ENCODE data around the gene SETD2.

Gene SETD2

GRCh38 chr3:46996689-46997452 is 167.0 kb downstream of the SETD2 start:
- H3K4me3 ChIP-seq (ENCODE audit: low read depth, low read length), result no peak overlapping the region
- no peak for DNase-seq
- no peak overlapping the region for H2AK5ac ChIP-seq (ENCODE audit: low read length)
- no peak overlapping the region for H2BK12ac ChIP-seq (ENCODE audit: low read length)
- no peak overlapping the region for H3K27ac ChIP-seq (ENCODE audit: low read depth, low read length)
- H3K23ac ChIP-seq (ENCODE audit: low read length), result no peak overlapping the region
- no peak overlapping the region for H2BK5ac ChIP-seq (ENCODE audit: low read depth, low read length, poor library complexity)
- no peak overlapping the region for H2BK120ac ChIP-seq (ENCODE audit: insufficient read depth, low read length, poor library complexity)
- no CpG with 5 or more reads among the region's 12 CpGs for WGBS (ENCODE audit: extremely low coverage, insufficient coverage, insufficient read length)
- H3K14ac ChIP-seq (ENCODE audit: low read length), result no peak overlapping the region
- H3K79me1 ChIP-seq (ENCODE audit: low read length), result no peaks in the 10 kb centered on the region
- H2AFZ ChIP-seq (ENCODE audit: insufficient read depth, low read length, poor library complexity), result no peak overlapping the region
- no peaks in the 10 kb centered on the region for H3K79me2 ChIP-seq (ENCODE audit: control insufficient read depth, insufficient read depth, low read length, poor library complexity)
- H4K91ac ChIP-seq (ENCODE audit: low read depth, low read length), result no peak overlapping the region
- no peak overlapping the region for H3K9ac ChIP-seq (ENCODE audit: low read length)
- peaks cover 42 to 46% of the 10 kb centered on the region in 2 experiments for H3K36me3 ChIP-seq (ENCODE audit: control insufficient read depth in 1 of 2, insufficient read depth in 2 of 2, low read length in 2 of 2)
- no peaks in the 10 kb centered on the region for H3K27me3 ChIP-seq (ENCODE audit: insufficient read depth, low read length)
- peaks cover 0 to 2% of the 10 kb centered on the region in 2 experiments for H3K4me1 ChIP-seq (ENCODE audit: control insufficient read depth in 1 of 2, insufficient read depth in 2 of 2, low read length in 2 of 2)
- no peak overlapping the region for H3K4me2 ChIP-seq (ENCODE audit: low read length)
- H3K9me3 ChIP-seq (ENCODE audit: insufficient read depth, low read depth, low read length), result peaks cover 5% of the 10 kb centered on the region
- H4K12ac ChIP-seq (ENCODE audit: low read depth, low read length), result no peak overlapping the region
- no peak overlapping the region for H4K8ac ChIP-seq (ENCODE audit: low read depth, low read length)
- H3K4ac ChIP-seq (ENCODE audit: low read depth, low read length), result no peak overlapping the region
- no peak overlapping the region for H3K18ac ChIP-seq (ENCODE audit: low read length)

GRCh38 chr3:46995901-46996562 is 167.9 kb downstream of the SETD2 start:
- Histone ChIP-seq H3K79me1 (ENCODE audit: low read length) (no peaks in the 10 kb centered on the region), H2AK5ac (ENCODE audit: low read length) (no peak overlapping the region), H3K4ac (ENCODE audit: low read depth, low read length) (no peak overlapping the region), H2BK12ac (ENCODE audit: low read length) (no peak overlapping the region), H3K4me1 (ENCODE audit: control insufficient read depth in 1 of 2, insufficient read depth in 2 of 2, low read length in 2 of 2) (peaks cover 0 to 2% of the 10 kb centered on the region in 2 experiments), H3K36me3 (ENCODE audit: control insufficient read depth in 1 of 2, insufficient read depth in 2 of 2, low read length in 2 of 2) (peaks cover 43 to 46% of the 10 kb centered on the region in 2 experiments), H3K14ac (ENCODE audit: low read length) (no peak overlapping the region), H4K8ac (ENCODE audit: low read depth, low read length) (no peak overlapping the region), H3K9ac (ENCODE audit: low read length) (no peak overlapping the region), H3K23ac (ENCODE audit: low read length) (no peak overlapping the region), H3K4me3 (ENCODE audit: low read depth, low read length) (no peak overlapping the region), H3K4me2 (ENCODE audit: low read length) (no peak overlapping the region), H2BK120ac (ENCODE audit: insufficient read depth, low read length, poor library complexity) (no peak overlapping the region), H3K79me2 (ENCODE audit: control insufficient read depth, insufficient read depth, low read length, poor library complexity) (no peaks in the 10 kb centered on the region), H2BK5ac (ENCODE audit: low read depth, low read length, poor library complexity) (no peak overlapping the region), H3K18ac (ENCODE audit: low read length) (no peak overlapping the region), H3K9me3 (ENCODE audit: insufficient read depth, low read depth, low read length) (peaks cover 5% of the 10 kb centered on the region), H2AFZ (ENCODE audit: insufficient read depth, low read length, poor library complexity) (no peak overlapping the region), H4K91ac (ENCODE audit: low read depth, low read length) (no peak overlapping the region), H3K27ac (ENCODE audit: low read depth, low read length) (no peak overlapping the region), H4K12ac (ENCODE audit: low read depth, low read length) (no peak overlapping the region), H3K27me3 (ENCODE audit: insufficient read depth, low read length) (no peaks in the 10 kb centered on the region)
- no peak for DNase-seq
- WGBS (ENCODE audit: extremely low coverage, insufficient coverage, insufficient read length), result no CpG with 5 or more reads among the region's 22 CpGs

- Histone ChIP-seq H3K23ac (ENCODE audit: low read length) (no peak overlapping the region), H3K27ac (ENCODE audit: low read depth, low read length) (no peak overlapping the region), H3K18ac (ENCODE audit: low read length) (no peak overlapping the region), H3K27me3 (ENCODE audit: insufficient read depth, low read length) (no peaks in the 10 kb centered on the region), H3K9me3 (ENCODE audit: insufficient read depth, low read depth, low read length) (peaks cover 2% of the 10 kb centered on the region), H2AFZ (ENCODE audit: insufficient read depth, low read length, poor library complexity) (no peak overlapping the region), H2BK12ac (ENCODE audit: low read length) (no peak overlapping the region), H3K14ac (ENCODE audit: low read length) (no peak overlapping the region), H2AK5ac (ENCODE audit: low read length) (no peak overlapping the region), H2BK120ac (ENCODE audit: insufficient read depth, low read length, poor library complexity) (no peak overlapping the region), H3K9ac (ENCODE audit: low read length) (no peak overlapping the region), H2BK5ac (ENCODE audit: low read depth, low read length, poor library complexity) (no peak overlapping the region), H3K4me2 (ENCODE audit: low read length) (no peak overlapping the region), H3K36me3 (ENCODE audit: control insufficient read depth in 1 of 2, insufficient read depth in 2 of 2, low read length in 2 of 2) (peaks cover 38 to 39% of the 10 kb centered on the region in 2 experiments), H3K4me3 (ENCODE audit: low read depth, low read length) (no peak overlapping the region), H3K4ac (ENCODE audit: low read depth, low read length) (no peak overlapping the region), H4K8ac (ENCODE audit: low read depth, low read length) (no peak overlapping the region), H4K91ac (ENCODE audit: low read depth, low read length) (no peak overlapping the region), H4K12ac (ENCODE audit: low read depth, low read length) (no peak overlapping the region), H3K4me1 (ENCODE audit: control insufficient read depth in 1 of 2, insufficient read depth in 2 of 2, low read length in 2 of 2) (peaks cover 0 to 2% of the 10 kb centered on the region in 2 experiments), H3K79me1 (ENCODE audit: low read length) (no peaks in the 10 kb centered on the region), H3K79me2 (ENCODE audit: control insufficient read depth, insufficient read depth, low read length, poor library complexity) (no peaks in the 10 kb centered on the region)
- no peak for DNase-seq
- no CpG with 5 or more reads among the region's 29 CpGs for WGBS (ENCODE audit: extremely low coverage, insufficient coverage, insufficient read length)
Measured at GRCh38 chr3:46994801-46995731, 168.8 kb downstream of the SETD2 start.

GRCh38 chr3:46993986-46994385 is 169.9 kb downstream of the SETD2 start:
- WGBS (ENCODE audit: extremely low coverage, insufficient coverage, insufficient read length), result no CpG with 5 or more reads among the region's 7 CpGs
- Histone ChIP-seq H2AFZ (ENCODE audit: insufficient read depth, low read length, poor library complexity) (no peak overlapping the region), H3K18ac (ENCODE audit: low read length) (no peak overlapping the region), H3K27ac (ENCODE audit: low read depth, low read length) (no peak overlapping the region), H3K9ac (ENCODE audit: low read length) (no peak overlapping the region), H3K36me3 (ENCODE audit: control insufficient read depth in 1 of 2, insufficient read depth in 2 of 2, low read length in 2 of 2) (peaks cover 30 to 35% of the 10 kb centered on the region in 2 experiments), H3K4me3 (ENCODE audit: low read depth, low read length) (no peak overlapping the region), H3K4me1 (ENCODE audit: control insufficient read depth in 1 of 2, insufficient read depth in 2 of 2, low read length in 2 of 2) (peaks cover 0 to 2% of the 10 kb centered on the region in 2 experiments), H3K27me3 (ENCODE audit: insufficient read depth, low read length) (no peaks in the 10 kb centered on the region), H4K8ac (ENCODE audit: low read depth, low read length) (no peak overlapping the region), H3K14ac (ENCODE audit: low read length) (no peak overlapping the region), H3K4ac (ENCODE audit: low read depth, low read length) (no peak overlapping the region), H3K4me2 (ENCODE audit: low read length) (no peak overlapping the region), H3K79me2 (ENCODE audit: control insufficient read depth, insufficient read depth, low read length, poor library complexity) (no peaks in the 10 kb centered on the region), H3K9me3 (ENCODE audit: insufficient read depth, low read depth, low read length) (peaks cover 2% of the 10 kb centered on the region), H2BK12ac (ENCODE audit: low read length) (no peak overlapping the region), H2BK120ac (ENCODE audit: insufficient read depth, low read length, poor library complexity) (no peak overlapping the region), H4K12ac (ENCODE audit: low read depth, low read length) (no peak overlapping the region), H2BK5ac (ENCODE audit: low read depth, low read length, poor library complexity) (no peak overlapping the region), H4K91ac (ENCODE audit: low read depth, low read length) (no peak overlapping the region), H3K23ac (ENCODE audit: low read length) (no peak overlapping the region), H3K79me1 (ENCODE audit: low read length) (no peaks in the 10 kb centered on the region), H2AK5ac (ENCODE audit: low read length) (no peak overlapping the region)
- DNase-seq, result no peak

Data from trophoblast cell (in vitro differentiated cells and primary cell).